ENCODE measurements around the gene SPG21.
"Not testable (repeated sequence)": the region's sequence is repeated elsewhere in the genome, so short reads cannot be mapped to it uniquely, and the experiment has no call there.

The SPG21 gene, protein sequence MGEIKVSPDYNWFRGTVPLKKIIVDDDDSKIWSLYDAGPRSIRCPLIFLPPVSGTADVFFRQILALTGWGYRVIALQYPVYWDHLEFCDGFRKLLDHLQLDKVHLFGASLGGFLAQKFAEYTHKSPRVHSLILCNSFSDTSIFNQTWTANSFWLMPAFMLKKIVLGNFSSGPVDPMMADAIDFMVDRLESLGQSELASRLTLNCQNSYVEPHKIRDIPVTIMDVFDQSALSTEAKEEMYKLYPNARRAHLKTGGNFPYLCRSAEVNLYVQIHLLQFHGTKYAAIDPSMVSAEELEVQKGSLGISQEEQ

DNA sequence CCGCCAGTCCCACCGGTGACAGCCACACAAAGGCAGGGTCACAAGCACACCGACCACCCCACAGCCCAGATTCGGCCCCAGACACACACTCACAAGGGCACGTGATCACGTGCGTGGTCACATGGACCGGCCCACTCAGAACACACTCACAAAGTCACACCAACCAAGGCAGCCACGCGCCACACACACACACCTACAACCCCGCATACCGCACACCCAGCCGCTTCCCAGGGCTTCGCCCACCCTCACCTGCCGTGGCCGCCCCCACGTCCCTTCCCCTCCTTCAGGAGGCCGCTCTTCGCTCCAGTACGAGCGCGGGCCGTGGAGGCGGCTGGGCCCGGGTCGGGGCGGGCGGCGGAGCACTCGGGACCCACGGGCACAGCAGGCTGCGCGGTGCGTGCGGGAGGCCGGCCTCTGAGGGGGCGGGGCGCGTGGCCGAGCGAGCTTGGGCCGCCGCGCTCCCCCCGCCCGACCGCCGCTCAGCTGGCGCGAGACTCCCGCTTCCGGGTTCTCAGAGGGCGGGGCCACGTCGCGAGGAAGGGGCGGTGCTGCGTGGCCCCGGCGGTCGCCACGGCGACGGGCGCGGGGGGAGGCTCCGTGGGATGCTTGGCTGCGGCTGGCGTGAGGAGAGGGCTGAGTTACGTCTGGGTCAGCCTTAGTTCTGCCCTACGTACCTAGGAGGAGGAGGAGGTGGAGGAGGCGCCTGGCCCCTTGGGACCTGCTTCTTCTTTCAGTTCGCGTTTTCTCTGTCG is at the start of gene SPG21:
SPG21 (minus strand) TSS at position 499 of the 752 bp plus-strand sequence. CDS start 6,345 bp downstream, outside the sequence.
- peak; percentile 84 to 85 for DNase-seq

DNA sequence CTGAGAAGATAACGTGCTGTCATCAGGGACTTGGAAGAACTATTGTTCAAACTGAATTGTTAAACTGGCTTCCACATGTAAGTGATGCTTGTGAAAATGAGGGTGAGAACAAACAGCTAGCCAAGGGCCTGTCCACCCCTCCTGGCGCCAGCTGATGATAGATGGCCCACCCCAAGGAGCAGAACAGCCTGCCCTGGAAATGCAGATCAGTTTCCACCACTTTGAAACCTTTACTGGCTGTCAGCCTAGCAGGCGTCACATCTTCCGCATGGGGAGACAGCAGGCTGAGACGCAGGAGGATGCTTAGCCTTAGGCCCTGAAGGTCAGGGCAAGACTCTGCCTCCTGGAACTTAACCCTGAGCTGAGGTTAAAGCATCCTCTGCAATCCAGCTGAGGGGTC is 49.1 kb upstream of the SPG21 start:
- no peak for DNase-seq

DNA sequence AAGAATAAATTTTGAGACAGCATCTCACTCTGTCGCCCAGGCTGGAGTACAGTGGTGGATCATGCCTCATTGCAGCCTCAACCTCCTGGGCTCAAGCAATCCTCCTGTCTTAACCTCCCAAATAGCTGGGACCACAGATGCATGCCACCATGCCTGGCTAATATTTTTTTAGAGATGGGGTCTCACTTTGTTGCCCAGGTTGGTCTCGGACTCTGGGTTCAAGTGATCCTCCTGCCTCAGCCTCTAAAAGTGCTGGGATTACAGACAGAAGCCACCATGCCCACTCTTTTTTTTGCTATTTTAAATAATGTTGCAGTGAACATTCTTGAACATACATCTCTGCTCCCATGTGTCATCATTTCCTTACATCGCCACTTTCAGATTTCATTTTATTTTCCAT is 48.7 kb upstream of the SPG21 start:
- no peak for DNase-seq

DNA sequence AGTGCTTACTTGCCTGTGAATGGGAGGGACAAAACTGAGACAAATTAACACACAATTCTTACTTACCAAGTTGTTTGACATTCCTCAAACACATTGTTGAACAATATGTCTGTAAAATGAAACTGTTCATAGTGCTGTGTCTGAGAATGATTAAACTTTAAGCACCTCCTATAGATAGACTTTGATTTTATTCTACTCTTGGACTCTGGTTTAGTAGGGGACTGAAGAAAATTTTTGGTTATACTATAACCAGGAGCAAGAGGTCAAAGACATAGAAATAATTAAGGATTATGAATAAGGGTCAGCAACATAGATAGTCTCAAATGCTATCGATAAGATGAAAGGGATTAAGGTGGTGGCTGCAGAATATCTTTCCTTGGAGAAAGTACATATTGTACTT is 47.6 kb upstream of the SPG21 start:
- no peak for DNase-seq

DNA sequence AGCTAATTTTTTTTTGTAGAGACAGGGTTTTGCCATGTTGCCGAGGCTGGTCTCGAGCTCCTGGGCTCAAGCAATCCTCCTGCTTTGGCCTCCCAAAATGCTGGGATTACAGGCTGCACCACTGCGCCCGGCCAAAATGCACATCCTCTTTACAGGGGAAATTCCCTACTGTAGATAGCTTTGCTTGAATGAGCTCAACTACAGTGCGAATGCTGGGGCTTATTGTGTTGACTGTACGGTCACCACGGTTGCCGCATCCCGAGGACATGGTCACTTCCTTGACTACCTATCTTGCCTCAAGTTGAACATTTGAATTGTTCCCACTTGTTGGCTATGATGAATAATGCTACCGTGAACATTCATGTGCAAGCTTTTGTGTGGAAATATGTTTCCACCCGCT is 45.0 kb upstream of the SPG21 start:
- DNase-seq, result no peak

DNA sequence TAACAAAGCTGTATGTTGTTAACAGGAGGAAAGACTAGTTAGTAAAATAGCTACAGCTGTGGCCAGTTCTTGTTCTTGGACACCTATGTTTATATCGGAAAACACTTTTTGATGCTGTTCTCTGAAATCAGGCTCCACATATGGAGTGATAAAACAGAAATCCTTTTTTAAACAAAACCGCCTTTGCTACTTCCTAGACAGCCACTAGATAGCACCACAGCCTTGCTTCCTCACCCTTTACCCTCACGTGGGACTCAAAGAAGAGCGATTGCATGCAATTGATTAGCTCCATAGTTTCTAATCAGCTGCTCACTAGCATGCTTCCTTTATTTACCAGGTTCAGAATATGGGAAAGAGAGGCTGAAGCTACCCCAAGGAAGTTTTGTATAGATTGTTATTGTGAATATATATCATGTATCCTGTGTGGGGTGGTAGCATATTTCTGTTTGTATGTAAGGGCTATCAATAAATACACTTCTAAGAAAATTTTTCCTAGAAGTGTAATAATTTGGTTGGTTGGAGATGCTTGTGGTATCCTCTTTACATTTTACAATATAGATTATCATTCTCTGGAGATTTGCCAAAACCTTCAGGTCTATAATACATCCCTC is 44.0 kb upstream of the SPG21 start:
- peak; percentile 57 to 62 for DNase-seq

DNA sequence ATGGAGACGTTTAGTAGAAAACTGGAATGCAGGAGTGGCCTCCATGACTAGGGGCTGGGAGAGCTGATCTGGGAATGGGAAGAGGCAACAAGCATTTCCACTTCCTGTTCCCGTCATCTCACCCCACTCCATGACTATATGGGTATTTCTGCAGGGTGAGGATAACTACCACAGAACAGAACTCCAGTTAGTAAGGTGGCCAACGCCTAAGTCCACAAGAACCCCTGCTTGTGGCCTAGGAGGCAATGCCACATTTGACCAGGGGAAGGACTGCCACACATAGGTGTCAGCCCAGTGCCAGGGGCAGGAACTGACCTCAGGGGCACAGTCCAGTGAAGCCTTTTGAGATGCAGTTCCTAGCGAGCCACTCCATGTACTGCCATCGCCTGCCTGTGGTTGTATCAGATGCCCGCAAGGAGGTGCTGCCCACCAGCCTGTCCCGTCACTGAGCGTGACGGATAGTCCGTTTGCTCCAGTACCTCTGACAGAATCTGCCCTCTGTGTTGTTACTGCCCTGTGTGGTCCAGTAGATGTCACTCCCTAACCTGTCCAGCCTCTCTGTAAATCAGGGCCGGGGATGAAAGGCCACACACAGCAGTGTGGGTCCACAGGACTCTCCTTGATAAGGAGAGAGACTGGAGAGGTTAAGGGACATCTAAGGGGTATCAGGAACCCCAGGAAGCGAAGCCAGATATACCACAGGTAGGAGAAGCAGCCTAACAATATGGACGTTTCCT is 43.3 kb upstream of the SPG21 start:
- DNase-seq, result peak; percentile 67 to 83

DNA sequence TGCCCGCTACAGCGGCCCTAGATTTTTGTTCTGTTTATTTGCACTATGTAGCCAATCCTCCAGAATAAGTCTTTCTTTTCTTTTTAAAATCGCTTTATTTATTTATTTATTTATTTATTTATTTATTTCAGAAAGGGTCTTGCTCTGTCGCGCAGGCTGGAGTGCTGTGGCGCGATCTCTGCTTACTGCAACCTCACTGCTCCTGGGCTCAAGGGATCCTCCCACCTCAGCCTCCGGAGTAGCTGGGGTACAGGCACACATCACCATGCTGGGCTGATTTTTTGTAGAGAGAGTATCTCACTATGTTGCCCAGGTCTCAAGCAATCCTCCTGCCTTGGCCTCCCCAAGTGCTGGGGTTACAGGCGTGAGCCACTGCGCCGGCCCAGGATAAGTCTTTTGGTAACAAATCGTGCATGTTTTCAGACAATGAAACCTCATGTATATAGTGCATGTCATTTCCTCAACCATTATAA is 40.1 kb upstream of the SPG21 start:
- no peak for DNase-seq

DNA sequence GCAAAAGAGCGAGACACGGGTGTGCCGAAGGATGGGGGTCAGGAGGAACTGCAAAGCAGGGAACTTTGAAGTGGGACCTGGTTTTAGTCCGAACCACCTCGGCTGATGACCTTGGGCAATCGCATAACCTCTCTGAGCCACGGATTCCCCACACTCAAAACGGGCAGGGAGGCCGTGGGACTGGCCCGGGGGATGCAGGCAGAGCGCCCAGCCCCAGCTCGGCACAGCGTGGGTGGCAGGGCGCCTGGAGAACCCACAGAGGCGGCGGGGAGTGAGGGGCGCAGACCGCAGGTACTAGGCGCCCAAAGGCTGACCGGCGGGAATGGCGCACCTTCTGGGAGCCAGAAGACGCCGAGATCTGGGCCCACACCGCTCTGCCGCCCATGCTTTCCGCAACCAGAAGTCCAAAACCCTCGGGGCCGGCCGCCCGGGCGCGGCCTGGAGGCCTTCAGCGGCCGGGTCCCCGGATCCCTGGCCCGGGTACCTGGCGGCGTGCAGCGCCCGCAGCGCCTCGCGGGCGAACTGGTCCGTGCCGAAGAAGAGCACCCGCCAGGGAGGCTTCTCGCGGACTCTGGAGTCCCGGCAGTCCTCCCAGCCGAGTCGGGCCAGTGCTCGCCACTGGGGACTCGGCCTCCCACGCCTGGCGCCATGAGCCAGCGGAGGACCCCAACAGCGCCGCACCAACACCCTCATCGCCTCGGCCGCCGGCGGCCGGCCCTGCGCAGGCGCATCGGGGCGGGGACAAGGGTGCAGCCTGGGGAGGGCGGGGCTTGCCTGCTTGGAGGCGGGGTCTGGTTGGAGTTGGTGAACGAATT is 39.4 kb upstream of the SPG21 start, which contains the start of gene MTFMT:
MTFMT (minus strand) TSS at position 719 of the 815 bp plus-strand sequence; CDS start at position 693, 26 bp downstream.
- peak; percentile 51 to 53 for DNase-seq

DNA sequence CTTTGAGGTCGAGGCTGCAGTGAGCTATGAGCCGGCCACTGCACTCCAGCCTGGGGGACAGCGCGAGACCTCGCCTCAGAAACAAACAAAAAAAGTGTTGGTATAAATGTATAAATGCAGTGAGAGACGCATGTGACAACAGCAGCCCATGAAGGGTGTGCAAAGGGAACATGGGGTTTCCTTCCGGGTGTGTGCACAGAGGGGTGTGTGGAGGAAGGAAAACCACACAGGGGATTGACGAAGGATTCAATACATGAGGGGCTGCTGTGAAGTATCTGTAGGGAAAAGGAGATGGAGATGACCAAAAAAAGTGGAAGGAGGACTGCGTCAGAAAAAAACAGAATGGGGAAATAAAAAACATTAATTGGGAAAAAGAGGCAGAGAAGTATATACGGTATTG is 38.6 kb upstream of the SPG21 start:
- no peak for DNase-seq

DNA sequence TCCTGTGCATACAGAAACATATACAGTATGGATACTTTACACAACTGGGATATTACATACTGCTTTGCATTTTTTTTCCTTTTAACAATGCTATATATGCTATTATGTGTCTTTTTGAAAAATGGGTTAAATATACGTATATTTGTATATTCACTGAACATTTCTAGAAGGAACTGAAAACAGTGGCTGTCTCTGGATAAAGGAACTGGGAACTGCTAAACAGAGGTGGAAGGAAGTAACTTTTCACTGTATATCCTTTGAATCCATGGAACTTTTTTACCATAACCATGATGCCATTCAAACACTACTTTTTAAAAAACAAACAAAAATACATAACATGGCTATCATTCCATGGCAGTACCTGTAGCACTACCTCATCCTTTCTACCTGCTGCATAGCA is 37.9 kb upstream of the SPG21 start:
- no peak for DNase-seq

DNA sequence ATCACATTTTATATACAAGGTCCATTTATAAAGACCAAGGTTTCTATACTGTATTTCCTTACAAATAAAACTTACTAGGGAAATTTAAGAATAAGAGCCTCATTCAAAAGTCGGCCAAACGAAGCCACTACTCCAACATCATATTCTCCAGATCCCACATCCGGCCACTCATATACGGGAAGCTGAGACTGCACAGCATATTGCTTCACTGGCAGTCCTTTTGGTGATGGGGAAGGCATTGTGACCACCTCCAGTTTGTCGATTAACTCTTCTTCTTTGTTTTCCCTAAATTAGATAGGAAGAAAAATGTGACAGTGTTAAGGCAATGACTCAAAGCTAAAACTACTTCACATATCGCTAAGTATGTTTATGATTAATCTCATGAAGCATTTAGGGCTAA is 37.0 kb upstream of the SPG21 start:
- no peak for DNase-seq

DNA sequence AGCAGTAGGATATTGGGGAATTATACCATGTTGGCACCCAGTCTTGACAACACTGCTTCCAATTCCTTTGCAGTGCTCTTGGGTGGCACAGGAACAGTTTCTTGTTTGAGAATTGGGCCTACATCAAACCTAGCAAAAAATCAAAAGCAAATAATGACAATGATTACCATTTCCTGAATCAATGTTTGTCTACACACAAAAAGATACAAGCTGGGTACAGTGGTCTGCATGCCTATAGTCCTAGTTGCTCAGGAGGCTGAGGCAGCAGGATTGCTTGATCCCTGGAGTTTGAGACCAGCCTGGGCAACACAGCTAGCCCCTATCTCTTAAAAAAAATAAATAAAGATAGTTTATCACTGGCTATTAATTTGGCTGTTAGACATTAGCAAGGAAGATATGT is 31.8 kb upstream of the SPG21 start:
- DNase-seq, result no peak

DNA sequence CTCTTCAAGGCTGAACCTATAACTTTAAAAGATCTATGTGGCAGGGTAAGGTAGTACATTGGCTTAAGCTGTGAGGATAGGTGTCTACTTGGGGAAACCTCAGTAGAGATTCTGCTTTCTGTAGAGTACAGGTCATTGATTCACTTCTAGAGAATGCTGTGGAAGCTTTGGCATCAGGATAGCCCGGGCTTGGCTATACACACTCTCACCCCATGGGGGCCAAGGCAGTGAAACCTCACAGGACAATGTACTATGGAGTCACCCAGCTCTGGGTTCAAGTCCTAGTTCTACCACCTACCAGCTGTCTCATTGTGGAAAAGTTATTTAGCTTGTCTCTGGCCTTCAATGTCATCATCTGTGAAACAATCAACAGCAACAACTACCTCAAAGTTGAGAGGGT is 30.7 kb upstream of the SPG21 start:
- no peak for DNase-seq

DNA sequence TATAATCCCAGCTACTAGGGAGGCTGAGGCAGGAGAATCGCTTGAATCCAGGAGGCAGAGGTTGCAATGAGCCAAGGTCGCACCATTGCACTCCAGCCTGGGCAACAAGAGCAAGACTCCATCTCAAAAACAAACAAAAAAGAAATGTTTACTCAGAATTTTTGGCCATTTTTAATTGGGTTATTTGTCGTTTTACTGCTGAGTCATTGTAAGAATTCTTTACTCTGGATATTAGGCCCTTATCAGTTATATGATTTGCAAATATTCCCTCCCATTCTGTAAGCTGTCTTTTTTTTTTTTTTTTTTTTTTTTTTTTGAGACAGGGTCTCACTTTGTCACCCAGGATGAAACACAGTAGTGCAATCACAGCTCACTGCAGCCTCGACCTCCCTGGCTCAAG is 21.5 kb upstream of the SPG21 start:
- DNase-seq, result not testable (repeated sequence)

DNA sequence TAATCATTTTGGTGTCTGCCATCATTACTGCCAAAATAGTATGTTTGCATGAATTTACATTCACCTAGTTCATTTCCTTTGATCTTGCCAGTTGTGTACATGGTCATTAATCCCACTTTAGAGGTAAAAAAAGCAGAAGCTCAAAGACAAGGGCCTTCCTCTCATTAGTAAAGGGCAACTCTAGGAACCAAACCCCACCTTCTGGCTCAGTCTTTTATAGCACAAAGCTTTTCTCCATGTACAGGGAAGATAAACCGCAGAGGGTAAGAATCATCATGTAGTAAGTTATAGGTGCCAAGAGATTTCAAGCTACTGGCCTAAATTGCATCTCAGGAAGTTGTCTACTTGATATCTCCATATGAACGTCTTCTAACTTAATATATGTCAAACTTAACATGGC is 19.3 kb upstream of the SPG21 start:
- peak; percentile 36 to 55 for DNase-seq

DNA sequence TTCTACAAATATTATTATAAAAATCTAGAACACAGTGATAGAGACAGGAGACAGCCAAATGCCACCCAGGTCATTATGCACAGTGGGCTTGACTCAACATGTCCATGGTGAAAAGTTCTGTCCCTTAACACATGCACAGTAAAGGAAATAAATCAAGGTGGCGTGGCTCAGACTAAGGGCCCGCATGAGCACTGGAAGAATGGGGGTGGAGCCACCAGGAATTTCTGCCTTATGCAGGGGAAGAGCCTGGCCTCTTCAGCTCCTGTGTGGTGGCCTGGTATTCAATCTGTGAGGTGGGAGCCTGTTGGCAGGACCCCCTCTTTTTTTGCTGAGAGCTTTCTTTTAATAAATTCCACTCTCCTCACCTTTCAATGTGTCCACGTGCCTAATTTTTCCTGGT is 17.2 kb upstream of the SPG21 start:
- no peak for DNase-seq

DNA sequence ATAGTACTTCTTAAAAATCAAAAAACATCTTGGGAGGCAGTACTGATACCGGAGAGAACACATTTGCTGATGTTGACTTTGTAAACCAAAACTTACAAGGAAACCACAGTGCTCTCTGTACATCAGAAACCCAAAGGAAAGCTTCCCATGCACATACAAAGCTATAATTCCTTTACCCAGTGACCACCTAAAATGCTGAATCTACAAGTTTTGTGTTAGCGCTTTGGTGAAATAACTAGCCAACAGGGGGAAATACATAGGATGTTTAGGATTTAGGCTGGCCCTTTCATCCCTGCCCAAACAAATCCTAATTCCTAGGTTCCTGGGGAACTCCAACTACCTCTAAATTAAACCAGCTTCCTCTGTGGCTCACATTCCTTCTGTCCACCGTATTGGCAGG is 15.3 kb upstream of the SPG21 start:
- DNase-seq, result no peak

DNA sequence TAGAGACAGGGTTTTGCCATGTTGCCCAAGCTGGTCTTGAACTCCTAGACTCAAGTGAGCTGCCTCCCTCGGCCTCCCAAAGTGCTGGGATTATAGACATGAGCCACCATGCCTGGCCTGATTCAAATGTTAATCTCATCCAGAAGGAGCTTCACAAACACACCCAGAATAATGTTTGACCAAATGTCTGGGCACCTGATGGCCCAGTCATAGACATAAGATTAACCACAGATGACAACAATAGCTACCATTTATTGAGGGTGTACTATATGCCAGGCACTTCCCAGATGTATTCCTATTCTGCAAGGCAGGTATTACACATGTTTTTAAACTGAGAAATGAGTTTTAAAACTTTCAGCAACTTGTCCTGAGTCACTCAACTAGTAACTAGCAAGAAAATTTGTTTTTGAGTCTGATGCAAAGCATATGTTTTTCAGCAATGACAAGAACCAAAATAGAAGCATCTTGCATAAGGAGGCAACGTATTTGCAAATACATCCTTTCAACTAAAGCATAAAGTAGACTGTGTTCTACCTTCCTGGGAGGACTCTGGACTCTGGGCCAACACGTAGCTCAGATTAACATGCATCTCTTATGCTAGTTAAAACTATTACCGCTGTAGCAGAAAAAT is 8.1 kb upstream of the SPG21 start:
- DNase-seq, result no peak

DNA sequence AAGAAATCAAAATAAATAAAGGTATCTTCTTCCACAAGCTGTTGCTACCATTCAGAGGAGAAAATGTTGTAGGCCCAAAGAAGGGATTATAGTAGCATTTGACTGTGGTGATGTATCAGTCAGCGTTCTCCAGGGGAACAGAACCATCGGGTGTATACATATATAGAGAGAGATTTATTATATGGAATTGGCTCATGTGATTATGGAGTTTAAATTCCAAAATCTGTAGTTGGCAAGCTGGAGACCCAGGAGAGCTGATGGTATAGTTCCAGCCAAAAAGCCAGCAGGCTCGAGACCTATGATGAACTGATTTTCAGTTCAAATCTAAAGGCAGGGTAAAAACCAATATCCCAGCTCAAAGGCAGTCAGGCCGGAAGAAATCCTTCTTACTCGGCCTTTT is 7.4 kb upstream of the SPG21 start:
- DNase-seq, result no peak

DNA sequence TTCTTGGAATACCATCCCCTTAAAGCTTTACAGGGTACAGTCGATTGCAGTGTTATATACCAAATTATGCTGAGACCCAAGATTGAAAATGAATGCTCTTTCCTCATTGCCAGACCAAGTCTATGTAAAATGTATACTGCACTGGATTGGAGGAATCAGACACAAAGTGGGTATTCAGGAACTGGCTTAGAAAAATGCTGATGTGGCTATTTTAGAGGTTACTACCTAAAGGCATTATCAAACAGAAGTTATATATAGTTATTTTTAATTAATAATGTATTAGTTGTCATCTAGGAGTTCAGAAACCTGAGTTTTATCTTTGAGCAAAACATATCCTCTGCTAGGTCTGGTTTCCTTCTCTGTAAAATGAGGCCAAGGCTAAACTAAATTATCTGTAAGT is 3.6 kb upstream of the SPG21 start:
- no peak for DNase-seq

All from AML-193 (cell line).